NCI-H446 (cell line): ENCODE data around the gene FOXL1.

ENCODE experiments used
- DNase-seq, 2 experiments: peaks; one replicate each; lab custom pipeline; 2025; lab: John Stamatoyannopoulos, UW

Gene FOXL1

DNA sequence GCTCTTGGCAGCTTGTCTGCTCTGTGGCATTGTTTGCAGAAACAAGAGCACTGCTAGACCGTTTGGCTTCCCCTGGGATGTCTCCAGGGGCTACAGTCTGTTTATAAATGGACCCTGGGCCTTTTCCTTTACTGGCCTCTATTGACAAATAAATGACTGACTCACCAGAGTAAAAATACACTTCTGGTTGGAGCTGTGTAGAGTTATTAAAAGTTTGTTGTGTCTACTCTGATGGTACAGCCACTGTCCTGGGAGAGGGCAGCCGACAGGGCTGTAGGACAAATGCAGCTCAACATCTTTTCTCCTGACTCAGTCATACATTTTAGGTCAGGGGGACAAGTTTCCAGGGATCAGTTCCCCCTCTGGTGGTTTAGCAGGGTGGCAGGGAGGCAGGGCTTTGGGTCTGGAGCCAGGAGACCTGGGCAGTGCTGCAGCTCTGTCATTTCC, 30.0 kb downstream of the FOXL1 start:
- DNase-seq: no peak

DNA sequence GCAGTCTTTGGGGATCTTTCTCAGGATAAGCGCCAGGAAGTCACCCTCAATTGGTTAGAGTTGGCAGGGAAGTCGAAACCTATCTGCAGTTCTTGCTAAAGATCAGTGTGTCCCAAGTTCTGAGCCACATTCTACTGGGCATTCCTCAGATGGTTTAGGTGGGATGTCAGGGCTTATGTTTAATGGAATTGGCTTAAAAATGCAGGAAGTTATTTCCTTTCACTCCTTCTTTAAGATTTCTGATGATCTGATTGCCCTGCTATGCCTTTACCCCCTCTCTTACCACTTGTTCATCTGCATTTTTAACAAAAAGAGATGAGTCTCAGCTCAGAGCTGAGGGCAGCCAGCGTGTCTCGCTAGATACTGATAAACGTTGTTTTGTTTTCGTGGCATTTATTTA, 30.8 kb downstream of the FOXL1 start:
- no peak for DNase-seq

DNA sequence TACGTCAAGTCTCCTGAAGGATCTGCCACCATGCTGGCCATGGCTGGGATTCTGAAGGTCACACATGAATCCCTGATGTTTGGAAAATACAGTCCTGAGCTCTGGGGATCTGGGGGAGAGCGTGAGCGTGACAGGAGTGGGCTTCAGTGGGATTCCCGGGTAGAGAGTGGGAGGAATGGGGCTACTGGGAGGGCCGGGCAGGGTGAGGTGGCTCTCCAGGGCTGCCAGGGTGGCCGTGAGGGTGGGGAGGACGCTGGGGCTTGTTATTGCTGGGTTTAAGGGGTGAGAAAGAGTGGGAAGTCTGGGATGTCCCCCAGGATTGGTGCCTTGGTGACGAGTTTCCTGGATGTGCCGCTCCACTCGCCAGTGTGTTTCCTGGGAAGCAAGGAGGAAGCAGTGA, 31.3 kb downstream of the FOXL1 start:
- DNase-seq: no peak

DNA sequence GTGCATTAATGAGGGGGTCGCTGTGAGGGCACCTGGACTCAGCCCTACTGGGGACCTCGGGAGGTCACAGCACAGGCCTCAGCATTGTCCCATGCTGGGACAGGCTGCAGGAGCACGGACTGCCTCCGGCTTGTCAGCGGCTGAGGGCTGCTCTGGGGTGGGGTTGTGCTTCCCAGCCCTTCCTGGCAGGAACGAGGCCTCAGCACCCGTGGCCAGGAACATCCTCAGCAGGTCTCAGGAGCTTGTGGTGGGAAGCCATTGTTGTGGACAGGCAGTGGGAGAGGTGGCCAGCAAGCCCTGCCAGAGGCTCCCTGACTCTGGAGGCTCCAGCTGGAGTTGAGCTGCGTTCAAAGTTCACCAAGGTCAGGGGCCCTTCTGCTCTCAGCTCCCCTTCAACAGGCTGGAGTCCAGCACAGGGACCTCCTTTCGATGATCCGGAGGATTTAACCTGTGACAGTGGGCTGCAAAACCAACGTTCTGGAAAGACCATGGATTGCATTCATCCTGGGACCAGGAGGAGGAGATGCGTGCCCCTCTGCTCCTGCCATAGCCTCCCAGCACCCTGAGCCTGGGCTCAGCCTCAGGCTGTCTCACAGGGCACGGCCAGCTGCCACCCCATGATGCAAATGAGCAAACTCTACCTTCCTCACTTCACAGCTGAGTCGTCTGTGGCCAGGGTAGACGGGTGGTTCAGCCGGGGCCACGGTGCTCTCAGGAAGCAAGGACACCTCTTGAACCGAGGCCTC, 32.6 kb downstream of the FOXL1 start:
- DNase-seq: no peak

DNA sequence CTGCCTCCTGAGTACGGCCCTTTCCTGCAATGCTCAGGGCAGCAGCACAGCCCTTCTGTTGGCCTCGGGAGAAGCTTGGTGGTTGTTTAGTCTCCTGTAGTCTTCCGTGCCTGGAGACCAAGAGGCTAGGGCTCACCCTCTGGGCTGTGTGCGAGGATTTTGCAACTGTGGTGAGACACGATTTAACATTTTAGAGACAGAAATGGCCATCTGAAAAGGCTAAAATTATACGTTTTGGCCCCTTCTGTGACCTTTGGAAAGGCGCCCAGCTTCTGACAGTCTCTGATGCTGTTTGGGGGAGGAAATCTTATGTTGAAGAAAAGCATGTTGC, 33.1 kb downstream of the FOXL1 start:
- DNase-seq: no peak

DNA sequence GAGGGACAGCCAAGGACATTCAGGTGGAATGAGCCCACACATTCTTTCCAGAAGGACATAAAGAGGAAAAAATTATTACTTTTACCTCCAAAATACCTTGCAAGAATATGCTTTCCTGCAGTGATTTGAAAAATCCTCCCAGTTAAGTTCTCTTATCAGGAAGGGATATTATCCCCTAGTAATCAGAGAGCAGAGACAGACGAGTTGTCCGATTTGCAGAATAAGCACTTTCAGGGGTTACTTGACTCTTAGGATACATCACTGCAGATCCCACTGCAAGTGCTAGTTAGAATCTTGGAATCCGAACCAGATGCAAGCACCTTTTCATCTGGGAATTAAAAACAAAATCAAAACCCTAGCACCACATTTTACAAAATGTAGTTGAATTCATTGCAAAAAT, 33.6 kb downstream of the FOXL1 start:
- no peak for DNase-seq

DNA sequence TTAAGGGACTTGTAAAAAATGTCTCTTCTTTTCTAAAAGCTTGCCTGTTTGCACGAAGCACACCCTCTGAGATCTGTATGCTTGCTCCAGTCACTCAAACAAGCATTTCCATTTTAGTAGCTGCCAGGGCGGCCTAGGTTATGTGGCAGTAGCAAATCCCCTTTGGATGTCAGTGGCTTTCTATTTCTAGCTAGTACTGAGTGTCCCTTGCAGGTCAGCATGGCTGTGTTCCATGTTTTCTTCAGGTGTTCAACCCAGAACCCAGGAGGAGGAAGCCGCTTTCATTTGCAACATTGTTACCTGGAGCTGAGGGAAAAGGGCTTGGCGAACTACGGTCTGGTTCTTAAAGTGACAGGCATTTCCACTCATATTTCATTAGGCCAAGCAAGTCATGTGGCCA, 36.4 kb downstream of the FOXL1 start:
- DNase-seq: no peak

DNA sequence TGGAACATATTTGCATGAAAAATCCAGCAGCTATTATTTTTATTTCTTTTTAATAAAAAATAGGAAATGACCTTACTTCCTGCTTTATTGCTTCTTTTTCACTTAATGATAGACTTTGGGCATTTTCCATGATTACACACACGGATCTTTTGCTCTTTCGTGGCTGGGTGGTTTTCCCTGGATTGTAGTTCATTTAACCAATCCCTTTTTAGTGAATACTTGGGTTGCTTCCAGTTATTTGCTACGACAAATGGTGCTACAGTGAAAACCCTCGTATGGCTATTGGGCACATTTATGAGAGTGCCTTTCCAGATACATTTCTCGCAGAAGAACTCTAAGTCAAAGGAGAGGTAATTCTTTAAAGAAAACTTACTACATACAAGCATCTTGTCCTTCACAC, 38.6 kb downstream of the FOXL1 start:
- no peak for DNase-seq

DNA sequence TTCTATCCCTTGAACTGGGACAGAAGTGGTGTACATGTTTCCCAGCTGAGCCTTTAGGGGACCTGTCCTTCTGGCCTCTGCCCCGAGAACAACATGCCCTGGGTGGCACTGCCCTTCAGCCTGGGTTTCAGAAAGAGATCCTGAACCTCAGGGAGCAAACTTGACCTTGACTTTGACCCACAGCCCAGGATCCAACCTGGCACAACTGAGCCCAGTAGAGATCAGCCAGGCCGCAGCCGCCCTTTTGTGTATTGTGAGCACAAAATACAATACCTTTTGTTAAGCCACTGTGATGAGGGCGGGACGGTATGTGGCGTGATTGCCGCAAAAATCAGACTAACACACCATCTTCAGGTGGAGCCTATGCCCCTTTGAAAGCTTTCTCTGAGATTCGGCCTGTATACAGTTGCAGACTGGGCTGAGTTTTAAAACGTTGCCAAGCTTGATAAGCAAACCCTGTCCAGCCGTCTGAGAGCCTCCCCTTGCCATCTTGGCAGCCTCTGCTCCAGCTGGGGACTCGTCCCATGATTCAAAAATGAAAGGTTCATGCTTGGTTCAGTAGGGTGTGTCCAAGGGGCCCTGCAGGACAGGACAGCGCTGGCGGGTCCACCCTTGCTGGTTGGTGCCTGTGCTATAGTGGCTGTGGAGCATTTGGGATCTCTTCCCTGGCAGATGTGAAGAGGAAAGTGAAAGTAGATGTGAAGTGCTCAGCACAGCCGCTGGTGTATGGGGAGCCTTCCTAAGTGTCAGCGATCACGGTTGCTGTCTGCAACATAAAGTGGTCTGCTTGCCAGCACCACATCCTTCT, 40.3 kb downstream of the FOXL1 start:
- DNase-seq: no peak

DNA sequence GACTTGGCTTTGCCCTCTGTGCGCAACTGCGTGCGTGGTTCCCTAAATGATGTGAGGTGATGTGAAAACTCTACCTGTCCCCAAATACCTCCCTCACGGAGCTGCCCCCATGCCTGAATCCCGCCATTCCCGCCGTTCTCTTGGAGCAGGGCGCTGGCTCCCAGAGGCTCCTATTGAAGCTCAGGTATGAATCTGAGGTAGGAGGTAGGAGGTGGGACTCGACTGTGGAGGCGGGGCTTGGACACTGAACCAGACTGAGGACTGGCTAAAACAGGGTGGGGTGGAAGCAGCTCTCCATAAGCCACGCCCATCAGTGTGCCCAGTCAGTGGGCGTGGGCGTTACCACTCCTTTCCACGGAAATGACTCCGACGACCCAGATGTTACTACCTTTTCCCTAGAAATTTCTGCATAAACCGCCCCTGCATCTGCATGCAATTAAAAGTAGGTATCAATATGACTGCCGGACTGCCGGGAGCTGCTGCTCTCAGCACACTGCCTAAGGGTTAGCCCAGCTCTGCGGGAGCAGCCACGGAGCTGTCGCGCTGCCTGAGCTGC, 41.0 kb downstream of the FOXL1 start:
- DNase-seq: no peak

DNA sequence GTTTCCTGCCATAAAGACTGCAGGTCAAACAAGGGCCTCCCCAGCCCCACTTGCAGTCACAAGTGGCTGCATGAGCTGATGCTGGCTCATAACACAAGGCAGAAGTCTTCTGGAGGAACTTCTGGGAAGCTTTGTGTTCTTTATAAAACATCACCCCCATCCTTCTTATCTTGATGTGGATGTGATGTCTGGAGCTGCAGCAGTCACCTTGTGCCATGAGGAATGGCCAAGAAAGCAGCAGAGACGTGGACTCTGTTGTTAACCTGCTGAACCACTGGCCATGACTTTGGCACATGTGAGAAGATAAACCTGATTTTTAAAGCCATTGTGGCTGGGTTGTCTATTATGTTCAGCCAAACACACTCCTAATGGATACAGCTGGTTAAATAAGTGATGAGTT, 41.8 kb downstream of the FOXL1 start:
- DNase-seq: no peak

DNA sequence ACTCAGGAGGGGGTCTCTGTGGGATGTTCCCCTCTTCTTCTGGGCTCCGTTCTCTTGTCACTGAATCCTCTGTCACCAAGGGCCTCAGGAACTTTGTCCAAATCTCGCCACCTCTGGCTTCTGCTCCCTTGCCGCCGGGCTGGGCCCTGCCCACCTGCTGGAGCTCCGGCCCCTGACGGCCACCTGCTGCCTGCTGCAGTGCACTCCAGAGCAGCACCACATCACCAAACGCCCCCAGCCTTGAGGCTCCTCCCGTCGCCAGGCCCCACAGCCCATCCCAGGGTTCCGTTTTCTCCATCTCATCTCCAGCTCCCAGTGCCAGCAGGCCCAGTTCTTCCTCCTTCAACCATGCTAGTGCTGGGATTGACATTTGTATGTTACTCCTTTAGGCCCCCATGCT, 43.6 kb downstream of the FOXL1 start:
- no peak for DNase-seq

DNA sequence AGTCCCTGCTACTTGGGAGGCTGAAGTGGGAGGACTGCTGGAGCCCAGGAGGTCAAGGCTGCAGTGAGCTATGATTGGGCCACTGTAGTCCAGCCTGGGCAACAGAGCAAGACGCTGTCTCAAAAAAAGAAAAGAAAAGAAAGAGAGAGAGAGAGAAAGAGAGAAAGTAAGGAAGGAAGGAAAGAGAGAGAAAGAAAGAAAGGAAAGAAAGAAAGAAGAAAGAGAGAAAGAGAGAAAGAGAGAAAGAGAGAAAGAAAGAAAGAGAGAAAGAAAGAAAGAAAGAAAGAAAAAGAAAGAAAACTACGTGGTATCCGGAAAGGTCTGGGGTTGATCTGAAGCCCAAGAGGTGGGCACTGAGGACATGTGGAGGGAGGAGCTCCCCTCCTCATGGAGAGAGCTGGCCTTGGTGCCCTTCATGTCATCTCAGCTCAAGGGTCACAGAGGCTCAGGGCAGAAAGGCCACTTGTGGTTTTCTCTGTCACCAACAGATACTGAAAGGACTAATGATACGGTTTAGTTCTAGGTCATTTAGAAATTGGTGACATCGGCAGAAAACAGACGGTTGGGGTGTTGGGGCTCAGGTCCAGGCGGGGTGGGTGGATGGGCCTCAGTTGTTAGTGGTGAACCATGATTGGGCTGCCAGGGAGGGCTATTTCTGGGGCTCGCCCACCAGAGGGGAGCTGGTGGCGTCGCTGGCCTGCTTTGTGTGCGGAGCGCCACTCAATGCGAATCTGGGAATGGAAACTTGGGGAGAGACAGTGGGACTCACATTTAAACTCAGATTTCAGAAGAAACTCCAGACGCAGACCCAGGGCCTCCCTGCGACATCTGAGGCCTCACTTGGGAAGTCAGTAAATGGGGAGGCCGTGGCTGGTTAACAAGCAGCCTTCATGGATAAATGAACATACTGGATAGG, 44.6 kb downstream of the FOXL1 start:
- no peak for DNase-seq

DNA sequence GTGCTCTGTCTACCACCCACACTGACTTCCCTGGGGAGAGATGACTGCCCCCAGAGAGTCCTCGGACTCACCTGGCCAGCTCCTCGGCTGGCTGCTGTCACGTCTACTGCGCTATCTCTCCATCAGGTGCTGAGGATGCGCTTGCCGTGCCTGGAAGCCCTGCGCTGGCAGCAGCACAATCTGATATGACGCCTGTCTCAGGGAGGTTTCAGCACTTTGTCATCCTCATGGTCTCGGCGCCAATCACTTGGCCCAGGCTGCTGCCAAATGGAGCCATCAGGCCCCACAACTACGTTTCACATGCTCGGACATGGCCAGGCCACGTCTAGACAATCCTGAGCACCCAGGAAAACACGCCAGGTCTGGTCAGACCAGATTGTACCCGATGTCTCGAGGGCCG, 46.7 kb downstream of the FOXL1 start:
- DNase-seq: no peak

DNA sequence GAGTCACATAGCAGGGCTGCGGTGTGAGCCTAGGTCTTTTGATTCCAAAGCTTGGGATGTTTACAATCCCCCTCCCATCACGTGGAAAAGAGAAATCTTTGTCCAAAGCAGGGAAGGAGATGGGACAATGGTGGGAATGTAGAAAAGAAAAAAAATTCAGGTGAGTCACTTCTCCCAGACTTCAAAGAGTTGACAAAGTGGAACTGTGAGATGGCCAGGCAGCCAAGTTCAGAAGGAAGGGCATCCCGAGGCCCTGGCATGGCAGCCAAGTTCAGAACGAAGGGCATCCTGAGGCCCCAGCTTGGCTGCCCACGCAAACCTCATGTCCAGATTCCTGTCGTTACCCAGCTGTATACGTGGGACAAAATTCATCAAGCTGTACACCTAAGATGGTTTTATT, 47.5 kb downstream of the FOXL1 start:
- no peak for DNase-seq

DNA sequence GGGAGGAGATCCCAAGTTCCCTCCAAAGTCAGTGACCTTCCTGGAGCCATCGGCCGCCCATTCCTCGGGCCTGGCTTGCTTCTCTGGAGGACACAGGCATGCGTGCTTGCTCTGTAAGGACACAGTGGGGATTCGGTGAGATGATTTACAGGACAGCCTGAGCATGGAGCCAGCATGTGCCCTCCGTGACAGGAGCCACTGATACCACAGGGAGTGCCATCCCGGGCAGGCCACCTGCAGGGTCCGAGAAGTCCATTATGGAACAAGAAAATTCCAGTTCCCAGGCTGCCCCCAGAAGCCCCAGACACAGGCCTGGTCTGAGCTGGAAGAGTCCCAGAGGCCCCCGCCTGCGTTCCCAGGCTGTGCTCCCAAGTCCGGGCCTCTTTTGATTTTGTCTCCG, 47.9 kb downstream of the FOXL1 start:
- DNase-seq: no peak

DNA sequence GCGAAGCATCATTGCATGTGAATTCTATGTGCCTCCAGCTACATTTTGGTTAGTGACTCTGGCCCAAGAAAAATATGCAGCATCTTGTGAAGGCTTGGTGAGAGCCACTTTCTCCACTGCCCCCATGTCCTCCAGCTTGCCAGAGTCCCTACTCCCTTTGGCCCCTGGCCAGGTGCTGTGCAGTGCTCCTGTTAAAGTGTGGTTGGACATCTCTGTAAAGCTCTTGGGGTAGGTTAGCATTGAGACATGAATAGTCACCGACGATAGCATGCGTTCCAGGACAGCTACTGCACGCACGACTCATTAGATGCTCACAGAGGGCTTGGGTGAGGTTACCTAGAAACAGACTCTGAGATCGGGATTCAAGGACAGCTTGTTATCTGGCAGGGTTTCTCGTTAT, 48.6 kb downstream of the FOXL1 start:
- no peak for DNase-seq

DNA sequence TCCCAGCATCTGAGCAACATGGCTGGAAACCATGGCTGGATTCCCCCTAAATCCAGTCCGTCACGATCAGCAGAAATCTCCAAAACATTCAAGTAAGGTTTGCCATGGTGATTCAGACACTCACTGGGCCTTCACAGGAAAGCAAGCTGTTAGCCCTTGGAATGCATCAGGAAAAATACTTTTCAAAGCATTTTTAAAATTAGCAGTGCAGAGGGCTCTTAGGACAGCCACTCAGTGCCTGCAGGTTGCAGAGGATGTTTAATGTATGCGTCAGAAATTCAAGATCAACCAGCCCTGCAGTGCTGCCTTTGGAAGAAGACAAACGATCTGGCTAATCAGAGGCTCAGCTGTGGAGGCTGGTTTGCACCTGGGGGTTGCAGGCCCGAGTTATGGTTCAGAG, 50.3 kb downstream of the FOXL1 start:
- no peak for DNase-seq

DNA sequence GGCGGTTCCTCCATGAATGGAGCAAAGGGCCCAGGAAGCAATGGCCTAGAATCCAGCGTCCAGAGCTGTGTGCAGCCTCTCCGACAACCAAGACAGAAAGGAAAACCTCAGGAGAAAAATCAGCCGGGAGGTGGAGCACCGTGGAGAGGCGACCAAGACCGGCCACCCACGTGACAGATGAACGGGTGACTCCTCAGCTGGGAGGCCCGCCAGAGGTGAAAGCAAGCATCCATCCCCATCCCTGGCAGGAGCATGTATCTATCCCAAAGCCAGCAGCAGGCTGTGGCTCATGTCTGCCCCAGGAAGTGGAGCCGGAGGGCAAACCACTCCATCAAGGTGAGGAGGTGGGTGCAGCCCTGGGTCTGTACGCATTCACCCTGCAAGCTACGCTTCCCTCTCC, 52.1 kb downstream of the FOXL1 start:
- DNase-seq: no peak

DNA sequence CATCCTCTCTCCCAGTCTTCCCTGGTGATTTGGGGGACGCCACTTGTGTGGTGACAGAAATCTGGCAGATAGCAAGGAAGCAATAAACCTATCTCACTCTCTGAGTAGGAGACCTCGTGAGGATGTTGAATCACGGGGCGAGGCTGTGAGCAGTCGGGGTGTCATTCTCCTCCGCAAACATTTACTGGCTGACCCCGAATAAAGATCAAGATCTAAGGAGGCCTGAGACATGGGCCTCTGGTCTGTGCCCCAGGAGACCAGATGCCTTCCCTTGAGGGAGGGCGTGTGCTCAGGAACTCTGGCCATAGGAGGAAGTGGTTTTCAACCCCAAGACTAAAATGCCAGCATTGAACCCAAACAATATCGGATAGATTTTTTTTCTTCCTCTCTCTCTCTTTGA, 53.1 kb downstream of the FOXL1 start:
- no peak for DNase-seq
